Measurements from ENCODE around the gene BTBD9.

Gene BTBD9

GRCh38 chr6:38239719-38240451, 399.8 kb downstream of the BTBD9 start:
- DNase-seq (ENCODE audit: low read depth) = no peak
- TF ChIP-seq, protein P1, sequence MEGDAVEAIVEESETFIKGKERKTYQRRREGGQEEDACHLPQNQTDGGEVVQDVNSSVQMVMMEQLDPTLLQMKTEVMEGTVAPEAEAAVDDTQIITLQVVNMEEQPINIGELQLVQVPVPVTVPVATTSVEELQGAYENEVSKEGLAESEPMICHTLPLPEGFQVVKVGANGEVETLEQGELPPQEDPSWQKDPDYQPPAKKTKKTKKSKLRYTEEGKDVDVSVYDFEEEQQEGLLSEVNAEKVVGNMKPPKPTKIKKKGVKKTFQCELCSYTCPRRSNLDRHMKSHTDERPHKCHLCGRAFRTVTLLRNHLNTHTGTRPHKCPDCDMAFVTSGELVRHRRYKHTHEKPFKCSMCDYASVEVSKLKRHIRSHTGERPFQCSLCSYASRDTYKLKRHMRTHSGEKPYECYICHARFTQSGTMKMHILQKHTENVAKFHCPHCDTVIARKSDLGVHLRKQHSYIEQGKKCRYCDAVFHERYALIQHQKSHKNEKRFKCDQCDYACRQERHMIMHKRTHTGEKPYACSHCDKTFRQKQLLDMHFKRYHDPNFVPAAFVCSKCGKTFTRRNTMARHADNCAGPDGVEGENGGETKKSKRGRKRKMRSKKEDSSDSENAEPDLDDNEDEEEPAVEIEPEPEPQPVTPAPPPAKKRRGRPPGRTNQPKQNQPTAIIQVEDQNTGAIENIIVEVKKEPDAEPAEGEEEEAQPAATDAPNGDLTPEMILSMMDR (conservative IDR thresholded peaks at IDR 0.05; ENCODE audit: low read depth, low read length) = no peak

DNA sequence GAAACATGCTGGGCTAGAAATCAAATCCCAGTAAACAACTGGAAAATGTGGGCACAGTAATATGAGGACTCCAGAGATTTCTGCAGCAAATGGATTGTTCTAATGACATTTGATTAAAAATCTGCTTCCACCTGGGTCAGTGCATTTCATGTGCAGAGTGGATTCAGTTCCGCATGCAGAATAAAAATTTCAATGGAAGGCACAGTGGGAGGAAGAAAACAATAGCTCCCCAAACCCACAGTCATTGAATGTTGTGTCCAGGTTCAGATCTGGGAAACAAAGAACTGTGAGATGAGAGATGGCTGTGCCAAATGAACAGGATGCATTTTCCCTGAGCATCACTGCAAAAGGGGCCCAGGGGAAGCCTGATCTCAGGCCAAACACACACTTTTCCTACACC, 403.1 kb downstream of the BTBD9 start:
- H3K4me3 ChIP-seq (ENCODE audit: low read length) = no peak overlapping the region
- TF ChIP-seq, protein P1 (conservative IDR thresholded peaks at IDR 0.05; ENCODE audit: low read depth, low read length) = no peak
- no peak for DNase-seq (ENCODE audit: low read depth)

More at GRCh38 chr6:38239719-38240451, 399.8 kb downstream of the BTBD9 start:
- no peak overlapping the region for H3K4me3 ChIP-seq (ENCODE audit: low read length)

DNA sequence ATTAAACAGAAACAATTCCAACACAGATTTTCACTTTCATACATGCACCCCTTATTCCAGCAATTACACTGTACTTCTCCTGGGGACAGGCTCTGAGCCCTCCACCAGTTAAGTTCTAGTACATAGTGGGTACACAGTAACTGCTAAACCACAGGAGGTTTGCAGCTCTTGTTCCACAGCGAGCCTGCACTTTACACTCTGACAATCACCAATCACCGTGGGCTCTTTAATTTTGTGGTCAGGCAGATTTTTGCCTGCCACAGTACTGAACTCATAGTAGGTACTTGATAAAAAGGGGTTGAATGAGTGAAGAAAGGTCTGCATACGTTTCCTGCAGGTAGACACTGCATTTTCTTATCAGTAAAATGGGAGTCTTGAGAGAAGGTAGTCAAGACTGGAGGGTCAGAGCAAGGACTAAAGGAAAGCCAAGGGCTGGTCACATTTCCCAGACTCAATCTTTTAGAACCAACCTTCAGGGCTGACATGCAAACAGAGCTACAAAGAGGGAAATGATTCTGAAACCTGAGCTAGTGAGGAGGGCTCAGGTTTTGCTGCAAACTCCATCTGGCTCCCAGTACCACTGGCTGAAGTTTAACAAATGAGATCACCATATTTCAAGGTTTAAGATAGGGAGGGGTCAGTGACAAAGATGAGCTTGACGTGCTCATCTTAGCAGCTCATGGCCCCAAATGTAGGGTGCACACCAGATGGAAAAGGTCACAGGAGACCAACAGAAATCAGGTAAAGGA, 404.6 kb downstream of the BTBD9 start:
- TF ChIP-seq, protein P1 (conservative IDR thresholded peaks at IDR 0.05; ENCODE audit: low read depth, low read length) = no peak
- DNase-seq (ENCODE audit: low read depth) = no peak
- no peak overlapping the region for H3K4me3 ChIP-seq (ENCODE audit: low read length)

- no peak overlapping the region for H3K4me3 ChIP-seq (ENCODE audit: low read length)
- TF ChIP-seq, protein P1 (conservative IDR thresholded peaks at IDR 0.05; ENCODE audit: low read depth, low read length) = no peak
- no peak for DNase-seq (ENCODE audit: low read depth)
These were observed 405.6 kb downstream of the BTBD9 start for GRCh38 chr6:38234141-38234540.

- TF ChIP-seq, protein P1 (conservative IDR thresholded peaks at IDR 0.05; ENCODE audit: low read depth, low read length) = no peak
- no peak overlapping the region for H3K4me3 ChIP-seq (ENCODE audit: low read length)
- no peak for DNase-seq (ENCODE audit: low read depth)
These were observed 406.5 kb downstream of the BTBD9 start for GRCh38 chr6:38233161-38233791.

GRCh38 chr6:38225766-38226165, 414.0 kb downstream of the BTBD9 start:
- TF ChIP-seq, protein P1 (conservative IDR thresholded peaks at IDR 0.05; ENCODE audit: low read depth, low read length) = no peak
- H3K4me3 ChIP-seq (ENCODE audit: low read length) = no peak overlapping the region
- no peak for DNase-seq (ENCODE audit: low read depth)

Measured in retinal pigment epithelial cell (primary cell).